CD4-positive, alpha-beta T cell treated with Interleukin-17A for 1 hour (primary cell): ENCODE measurements around the gene PHF2.

Source experiments
- DNase-seq: peaks from one replicate; pipeline ENCODE4 v3.0.0-alpha.2; 2020

The PHF2 gene

DNA sequence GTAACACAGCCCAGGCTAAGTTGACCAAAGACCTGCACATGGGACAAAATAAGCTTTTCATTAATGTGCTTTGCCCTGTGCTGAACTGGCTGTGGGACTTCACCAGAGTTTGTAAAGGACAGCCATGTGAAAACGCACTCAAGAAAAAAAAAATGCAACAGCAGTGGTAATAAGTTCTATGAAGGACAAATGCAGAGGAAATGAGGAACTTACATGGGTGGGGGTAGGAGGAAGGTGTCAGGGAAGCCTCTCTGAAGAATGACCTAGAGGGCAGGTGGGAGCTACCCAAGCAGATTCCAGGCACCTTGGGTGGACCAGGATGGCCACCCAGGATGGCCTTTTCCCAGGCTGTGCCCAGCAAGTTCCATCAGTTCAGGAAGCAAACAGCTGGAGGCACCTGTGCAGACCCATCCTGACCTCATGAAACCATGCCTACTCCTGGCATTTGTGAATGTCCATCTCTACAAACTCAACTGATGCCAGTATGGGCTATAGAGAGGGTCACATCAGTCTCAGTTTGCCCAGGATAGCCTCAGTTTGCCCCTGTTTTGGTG is 6.7 kb upstream of the PHF2 start:
- no peak for DNase-seq

DNA sequence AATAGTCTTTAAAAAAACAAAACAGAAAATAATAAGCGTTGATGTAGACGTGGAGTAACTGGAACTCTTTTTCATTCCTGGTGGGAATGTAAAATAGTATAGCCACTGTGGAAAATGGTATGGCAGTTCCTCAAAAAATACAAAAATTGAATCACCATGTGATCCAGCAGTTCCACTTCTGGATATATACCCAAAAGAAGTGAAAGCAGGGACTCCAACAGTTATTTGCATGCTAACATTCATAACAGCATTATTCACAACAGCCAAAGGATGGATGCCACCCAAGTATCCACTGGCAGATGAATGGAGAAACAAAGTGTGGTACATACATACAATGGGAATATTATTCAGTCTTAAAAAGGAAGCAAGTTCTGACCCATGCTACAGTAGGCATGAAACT is 4.2 kb upstream of the PHF2 start:
- DNase-seq, result no peak

DNA sequence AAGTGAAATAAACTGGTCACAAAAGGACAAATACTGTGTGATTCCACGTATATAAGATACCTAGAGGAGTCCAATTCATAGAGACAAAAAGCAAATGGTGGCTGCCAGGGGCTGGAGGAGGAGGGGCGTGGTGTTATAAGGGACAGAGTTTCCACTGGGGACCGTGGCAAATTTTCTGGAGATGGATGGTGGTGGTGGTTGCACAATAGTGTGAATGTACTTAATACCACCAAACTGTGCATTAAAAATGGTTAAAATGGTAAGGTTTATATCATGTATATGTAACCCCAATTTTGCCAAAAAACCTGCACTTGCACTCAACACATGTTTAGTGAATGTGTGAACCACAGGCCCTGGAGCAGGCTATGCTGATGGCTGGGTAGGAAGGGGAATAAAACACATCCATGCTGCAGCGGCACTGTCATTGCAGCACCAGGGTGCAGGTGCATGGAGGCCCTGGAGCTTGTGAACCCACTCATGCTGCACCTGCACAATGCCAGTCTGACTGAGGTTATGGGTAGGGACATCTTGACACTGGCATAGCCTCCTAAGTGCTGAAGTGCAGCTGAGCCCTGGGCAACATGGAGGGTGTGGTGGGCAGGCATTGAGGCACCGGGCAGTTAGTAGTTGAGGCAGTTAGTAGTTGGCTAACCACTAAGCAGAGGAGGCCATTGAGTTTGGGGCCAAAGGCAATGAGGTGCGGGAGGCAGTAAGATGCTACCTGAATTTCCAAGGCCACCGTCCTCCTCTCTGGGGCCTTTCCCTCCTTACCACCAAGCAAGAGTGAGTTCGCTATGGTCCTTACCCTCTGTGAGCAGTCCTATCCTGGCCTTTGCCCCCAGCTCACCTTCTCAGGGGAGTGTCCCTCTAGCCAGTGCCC is 3.5 kb upstream of the PHF2 start:
- no peak for DNase-seq

DNA sequence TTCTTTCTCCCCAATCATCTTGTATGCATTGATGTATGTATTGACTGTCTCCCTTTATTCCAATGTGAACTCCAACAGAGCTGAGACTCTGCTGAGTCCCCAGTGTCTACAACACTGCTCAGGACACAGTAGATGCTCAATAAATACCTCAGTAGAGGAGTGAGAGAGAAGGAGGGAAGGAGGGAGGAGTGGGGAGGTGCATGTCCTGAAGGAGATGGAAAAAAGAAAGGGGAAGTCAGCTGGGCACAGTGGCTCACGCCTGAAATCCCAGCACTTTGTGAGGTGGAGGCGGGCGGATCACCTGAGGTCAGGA is 2.9 kb upstream of the PHF2 start:
- no peak for DNase-seq

DNA sequence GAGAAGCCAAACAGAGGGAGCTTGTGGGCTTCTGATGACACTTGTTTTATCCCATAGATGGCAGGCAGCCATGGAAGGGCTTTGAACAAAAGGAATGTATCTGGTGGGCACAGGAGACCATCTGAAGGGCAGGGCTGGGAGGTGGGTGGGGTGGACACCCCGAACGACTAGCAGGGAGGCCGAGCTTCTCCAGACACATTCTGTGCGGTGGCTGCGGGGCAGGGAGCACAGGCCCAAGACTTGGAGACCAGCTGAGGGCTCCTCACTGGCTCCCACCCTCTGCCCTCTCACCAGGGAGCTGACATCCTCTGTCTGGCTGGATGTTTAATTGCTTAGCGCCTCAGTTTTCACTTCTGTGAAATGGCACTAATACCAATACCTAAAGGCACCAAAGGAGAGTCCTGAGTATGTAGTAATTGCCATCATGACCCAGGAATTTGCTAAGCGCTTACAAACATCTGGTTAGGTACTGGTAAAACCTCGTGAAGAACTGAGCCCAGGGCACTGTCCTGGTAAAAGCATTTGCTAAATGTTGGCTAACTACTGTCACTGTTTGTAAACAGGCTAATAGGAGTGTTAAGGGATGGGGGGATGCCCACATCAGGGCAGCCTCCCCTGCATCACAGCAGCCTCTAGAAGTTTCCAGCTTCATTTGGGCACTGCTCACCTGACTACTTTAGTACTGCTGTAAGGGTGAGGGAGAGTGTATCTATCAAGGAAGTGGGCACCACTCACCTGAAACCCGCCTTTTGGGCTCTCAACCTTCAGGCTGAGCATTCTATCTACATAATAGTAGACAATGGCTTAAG is 2.1 kb upstream of the PHF2 start:
- DNase-seq, result no peak

DNA sequence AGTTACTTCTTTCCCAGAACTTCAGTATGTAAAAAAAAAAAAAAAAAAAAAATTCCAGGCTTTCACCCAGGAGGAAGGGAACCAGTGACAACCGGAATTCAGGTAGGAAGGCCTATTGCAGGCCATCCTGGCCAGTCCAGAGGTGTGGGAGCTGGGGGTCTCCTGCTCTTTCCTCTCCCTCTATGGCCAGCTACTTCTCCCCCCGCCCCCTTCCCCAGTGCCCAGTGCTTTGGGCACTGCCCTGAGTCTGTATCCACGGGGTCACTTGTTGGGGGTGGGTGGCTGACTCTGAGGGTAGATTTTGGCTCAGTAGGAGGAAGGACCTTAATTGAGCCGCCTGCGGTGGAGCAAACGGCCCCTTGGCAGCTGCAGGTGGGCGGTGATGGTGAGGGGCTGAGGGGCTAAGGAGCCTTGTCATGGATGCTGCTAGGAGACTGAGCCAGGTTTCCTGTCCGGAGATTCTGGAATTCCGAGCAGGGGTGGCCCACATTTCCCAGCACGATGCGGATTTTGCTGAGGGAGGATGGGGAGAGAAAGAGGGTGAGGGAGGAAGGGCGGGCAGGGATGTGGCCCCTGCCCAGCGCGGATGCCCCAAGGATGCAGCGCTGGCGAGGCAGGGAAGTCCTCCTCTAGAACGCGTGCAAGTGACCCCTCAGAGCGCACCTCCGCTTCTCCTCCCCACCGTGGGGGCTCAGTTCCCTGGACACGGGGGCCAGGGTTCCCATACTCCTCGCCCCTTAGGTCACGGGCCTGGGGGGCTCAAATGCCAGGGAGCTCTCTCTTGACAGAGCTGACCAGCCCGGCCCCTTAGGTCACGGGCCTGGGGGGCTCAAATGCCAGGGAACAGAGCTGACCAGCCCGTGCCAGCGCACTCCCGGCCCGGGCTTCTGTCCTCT is 1.2 kb upstream of the PHF2 start:
- no peak for DNase-seq

DNA sequence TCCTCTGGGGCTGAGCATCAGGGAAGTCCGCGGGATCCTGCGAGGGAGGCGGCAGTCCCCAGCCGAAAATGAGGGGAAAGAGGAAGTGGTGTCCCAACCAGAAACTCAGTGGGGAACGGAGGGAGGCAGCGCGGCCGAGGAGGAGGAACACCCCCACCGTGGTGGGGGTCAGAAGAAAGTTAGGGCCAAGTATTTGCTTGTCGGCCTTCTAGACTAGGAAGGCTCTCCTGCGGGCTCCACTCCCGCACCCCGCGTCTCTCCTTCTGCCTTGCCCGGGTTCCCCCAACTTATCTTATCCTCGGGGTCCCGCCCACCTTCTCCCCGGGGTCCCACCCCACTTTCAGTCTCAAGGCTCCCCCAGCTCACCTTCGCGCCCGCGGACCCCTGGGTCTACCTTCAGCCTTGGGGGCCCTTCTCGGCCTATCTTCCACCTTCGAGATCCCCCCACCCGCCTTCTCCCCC is 557 bp upstream of the PHF2 start:
- peak; percentile 67 for DNase-seq

DNA sequence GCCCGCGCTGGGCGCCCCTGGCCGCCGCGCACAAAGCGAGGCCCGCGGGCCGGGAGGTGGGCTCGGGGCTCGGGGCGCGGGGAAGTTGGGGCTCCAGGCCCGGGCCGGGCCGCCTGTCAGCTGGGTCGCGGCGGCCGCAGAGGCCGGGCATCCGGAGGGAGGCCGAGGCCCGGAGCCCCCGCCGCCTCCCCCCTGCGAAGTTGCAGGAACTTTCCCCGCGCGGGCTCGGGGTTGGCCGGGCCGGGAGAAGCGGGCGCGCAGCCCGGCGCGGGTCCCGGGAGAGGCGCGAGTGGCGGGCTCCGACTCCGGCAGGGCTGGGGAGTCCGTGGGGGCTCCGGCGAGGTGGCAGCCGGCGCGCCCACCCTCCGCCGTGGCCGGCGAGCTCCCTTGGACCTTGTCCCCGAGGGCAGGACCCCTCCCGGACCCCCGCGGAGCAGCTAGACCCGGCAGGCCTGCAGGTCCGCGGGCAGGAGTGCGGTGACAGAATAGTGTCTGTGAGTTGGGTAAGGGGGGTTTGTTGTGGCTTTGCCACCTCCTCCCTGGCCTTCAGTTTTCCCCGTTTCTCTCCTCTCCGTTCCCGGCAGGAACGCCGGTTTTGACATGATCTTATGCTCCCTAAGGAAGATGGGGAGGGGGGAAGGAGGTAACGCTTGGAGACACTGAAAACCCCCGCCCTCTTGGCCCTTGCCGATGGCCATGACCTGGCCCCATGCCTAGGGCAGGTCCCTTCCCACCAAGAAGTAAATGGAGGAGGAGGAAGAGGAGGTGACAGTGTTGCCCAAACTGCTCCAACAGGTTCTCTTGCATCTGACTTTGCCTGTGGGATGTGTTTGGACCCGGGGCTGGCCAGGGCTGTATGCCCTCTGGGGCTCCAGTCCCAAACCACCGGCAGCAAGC is 942 bp downstream of the PHF2 start:
- no peak for DNase-seq

DNA sequence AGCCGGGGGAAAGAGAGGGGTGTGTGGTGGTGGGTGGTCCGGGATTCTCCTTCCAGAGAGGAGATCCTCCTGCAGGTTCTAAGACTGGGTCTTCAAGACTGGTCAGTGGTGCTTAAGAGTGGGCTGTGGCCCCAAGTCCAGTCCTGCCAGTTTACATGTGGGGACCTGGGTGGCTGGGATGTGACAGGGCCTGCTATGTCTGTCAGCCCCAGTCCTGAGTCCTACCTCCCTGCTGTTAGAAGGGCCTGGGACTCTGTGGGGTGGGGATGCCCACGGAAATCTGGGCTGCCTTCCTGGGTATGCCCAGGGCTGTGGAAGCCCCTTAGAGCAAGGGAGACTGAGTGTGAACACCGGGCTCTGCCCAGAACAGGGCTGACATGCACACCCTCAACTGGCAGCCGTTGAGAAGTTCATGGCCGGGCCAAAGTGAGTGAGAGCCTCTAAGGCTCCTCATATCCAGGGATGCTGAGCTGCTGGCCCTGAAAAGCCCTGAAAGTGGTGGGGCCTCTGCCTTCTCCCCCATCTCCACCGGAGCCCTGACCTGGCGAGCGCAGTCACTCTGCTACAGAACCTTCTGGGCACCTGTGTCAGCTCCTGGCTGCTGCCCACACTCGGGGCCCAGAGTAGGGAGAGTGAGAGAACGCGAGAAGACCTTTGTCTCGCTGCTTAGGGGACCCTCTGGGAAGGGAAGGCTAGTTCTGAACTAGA is 1.7 kb downstream of the PHF2 start:
- no peak for DNase-seq

DNA sequence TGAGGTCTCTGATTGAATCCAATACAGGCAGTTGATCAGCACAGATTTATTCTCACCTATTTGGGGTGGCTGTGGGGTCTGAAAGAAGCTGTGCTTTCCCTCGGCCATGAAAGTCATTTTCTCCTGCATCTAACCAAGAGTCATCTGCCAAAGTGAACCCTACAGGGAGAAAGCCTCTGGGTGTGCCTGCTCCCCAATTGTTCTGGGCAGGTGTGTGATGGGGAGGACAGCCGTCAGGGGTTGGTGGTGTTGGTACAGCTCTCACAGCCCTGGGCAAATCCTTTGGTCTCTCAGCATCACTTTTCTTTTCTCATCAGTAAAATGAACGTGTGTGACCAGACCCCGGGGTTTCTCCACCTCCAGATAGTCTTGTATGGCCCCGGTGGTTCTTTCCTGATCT is 2.5 kb downstream of the PHF2 start:
- DNase-seq, result no peak

DNA sequence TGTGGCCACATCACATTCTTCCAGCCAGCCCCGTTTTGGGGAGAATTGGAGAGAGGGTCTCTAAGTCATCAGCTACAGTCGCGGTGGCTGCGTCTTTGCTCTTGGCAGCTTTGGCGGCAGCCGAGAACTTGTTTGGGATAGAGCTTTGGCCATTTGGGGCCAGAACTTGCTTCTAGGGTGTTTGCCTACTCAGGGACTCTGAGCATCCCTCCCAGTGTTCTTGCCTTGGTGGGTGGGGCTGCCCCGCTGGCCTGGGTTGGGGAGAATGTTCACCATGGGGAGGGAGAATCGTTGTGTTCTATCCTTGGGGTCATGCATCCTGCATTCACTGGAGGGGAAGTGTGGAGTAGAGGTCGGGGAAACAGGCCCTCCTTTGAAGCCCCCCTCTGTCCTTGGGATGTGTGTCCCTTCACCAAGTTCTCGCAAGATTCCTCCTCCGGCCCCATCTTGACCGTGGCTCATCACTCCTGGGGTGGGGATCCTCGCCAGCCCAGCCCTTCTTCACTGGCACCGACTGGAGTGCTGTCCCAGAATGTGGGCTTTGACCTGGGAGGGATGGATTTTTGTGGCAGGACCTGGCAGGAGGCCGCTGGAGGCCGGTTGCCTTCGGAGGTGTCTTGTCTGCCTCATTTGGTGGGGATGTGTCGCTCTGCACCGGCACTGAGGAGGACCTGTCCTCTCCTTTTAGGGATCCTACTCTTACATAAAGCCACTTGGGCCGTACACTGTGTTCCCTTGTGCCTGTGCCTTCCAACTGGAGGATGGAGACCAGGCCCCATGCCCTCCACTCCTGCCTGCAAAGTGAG is 3.5 kb downstream of the PHF2 start:
- no peak for DNase-seq

DNA sequence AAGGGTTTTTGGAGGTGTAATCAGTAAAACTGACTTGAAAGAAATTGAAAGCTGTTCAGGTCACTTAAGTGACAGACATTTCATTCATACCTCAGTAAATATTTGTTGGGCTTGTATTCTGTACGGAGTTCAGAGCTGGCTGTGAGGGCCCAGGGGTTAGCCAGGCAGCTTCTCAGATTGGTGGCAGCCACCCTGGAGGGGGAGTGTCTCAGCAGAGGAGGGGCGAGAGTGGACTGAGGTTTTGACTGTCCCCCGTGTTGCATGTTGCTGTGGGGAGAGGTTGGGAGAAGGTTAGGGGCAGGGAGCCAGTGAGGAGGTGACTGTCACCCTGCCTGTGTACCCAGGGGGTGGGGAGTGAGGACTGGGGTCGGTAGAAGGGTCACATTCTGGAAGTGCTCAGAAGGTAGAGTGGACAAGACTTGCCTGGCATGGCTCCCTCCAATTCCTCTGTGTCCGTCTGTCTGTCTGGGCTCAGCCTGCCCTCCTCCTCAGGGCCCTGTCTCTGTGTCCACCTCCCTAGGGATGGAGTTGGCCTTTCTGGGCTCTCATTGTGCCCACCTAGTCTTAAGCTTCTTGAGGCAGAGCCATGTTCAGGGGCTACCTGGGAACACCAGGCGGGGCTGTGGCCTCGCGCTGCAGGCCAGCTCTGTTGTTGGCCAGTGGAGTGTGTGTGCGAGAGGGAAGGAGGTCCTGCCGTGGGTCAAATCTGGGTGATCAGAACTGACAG is 4.4 kb downstream of the PHF2 start:
- DNase-seq, result no peak

DNA sequence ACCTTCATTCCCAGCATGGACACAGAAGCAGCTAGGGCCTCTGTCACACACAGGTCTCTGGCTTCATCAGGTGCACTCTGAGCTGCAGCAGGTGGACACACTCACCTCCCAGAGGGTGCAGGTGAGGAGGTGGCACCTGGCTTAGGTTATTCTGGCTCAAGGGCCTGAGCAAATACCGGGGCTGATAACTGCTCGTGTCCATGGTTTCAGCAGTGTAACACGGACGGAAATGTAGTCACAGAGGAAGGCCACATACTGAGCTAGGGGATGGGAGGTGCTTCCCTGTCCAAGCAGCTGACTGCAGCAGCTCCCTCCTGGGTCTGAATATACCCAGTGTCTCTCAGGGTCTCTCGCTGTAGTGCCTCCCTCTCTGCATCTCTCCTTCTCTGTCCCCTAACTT is 5.7 kb downstream of the PHF2 start:
- no peak for DNase-seq

DNA sequence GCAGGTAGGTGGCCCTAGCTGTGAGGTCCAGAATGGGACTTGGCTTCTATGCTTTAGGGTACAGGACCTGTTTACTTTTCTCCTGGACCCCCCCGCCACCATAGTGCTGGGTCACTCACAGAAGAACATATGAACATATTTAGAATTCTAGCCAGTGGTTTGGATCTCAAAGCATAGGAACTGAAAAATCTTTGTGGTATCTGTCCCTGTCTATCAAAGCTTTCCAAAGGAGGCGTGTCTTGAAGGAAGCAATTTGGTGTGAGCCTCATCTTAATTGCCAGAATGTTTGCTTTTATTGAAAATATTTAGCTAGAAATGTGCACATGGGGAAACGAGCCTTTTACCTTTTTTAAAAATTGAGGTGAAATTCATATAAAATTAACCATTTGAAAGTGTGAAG is 6.2 kb downstream of the PHF2 start:
- no peak for DNase-seq

DNA sequence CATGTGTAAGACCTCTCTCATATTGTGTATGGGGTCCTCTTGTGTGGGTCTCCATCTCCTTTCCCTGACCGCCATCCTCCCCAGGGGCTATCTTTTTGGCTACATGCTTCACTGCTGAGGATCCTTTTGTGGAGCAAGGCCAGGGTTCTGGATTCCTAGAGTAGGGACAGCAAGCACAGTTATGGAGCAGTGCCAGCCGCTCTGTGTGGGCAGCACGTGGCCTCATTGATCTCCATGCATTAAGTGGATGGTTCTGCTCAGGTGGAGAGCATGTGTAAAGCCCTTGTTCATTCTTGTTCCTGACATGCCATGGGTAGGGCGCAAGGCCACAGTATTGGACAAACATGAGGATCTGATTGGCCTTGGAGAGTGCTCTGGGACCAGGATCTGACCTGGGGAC is 8.9 kb downstream of the PHF2 start:
- no peak for DNase-seq

DNA sequence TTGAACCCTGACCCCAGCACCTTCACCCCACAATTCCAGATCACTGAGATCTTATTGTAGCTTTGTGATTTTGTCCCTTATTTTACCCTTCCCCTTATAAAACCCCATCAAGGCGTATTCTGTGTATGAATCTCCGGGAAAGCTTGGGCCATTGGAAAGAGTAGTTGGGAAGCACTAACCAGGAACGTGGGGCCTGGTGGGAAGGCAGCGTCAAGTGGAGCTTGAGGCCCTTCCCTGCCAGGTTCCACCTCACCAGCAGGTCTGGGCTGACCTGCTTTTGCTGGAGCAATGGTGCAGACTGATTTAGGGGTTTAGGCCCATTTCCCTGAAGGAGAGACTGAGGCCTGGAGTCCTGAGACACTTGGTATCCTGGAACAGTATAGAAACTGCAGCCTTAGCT is 9.3 kb downstream of the PHF2 start:
- no peak for DNase-seq

DNA sequence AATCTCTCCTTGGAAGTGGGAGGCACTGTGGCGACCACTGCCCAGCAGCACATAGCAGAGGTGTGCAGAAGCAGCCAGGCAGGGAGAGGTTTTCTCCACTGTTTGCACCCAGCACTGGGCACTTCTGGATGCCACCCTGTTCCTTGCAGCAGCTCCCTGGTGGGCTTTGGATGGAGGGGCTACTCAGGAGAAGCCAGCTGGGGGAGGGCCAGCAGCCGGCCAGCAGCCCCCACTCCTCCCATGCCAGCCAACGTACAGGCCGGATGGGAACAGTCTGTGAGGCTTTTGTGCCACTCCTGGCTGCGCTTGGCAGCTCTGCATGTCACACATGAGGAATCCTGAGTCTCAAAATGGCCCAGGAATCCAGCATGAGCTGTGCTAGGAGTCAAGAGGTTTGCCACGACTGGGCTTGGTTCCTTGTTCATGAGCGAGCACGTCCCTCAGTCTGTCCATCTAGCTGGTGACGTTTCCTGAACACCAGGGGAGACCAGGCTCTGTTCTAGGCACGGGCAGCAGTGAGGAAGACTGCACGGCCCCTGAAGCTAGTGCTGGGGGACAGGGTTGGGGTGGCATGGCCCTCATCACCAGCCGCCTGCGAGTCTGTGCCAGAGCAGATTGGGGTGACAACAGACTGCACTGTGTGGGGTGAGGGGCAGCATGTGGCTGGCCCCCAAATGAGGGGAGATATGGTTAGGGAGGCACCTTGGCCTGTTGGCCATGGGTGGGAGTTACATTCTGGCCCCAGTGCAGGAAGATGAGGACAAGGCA is 10.1 kb downstream of the PHF2 start:
- no peak for DNase-seq

DNA sequence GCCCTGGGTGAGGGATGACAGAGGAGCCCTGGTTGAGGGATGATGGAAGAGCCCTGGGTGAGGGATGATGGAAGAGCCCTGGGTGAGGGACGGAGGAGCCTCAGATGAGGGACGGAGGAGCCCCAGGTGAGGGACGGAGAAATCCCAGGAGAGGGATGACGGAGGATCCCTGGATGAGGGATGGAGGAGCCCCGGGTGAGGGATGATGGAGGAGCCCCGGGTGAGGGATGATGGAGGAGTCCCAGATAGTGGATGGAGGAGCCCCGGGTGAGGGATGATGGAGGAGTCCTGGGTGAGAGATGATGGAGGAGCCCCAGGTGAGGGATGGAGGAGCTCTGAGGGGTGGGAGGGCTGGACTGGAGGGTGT is 10.9 kb downstream of the PHF2 start:
- no peak for DNase-seq
